HG03095 (cell line): ENCODE data around the gene SETD4.
A peak's percentile ranks its signal among the peaks of the same experiment; 100 is the strongest.

Source experiments
- ATAC-seq: cut with Tn5 transposase; IDR thresholded peaks from one replicate; pipeline ENCODE4 v1.9.1; 2021; ENCODE audit warnings: moderate library complexity; ENCODE audit not compliant: unreplicated experiment

Gene SETD4

GRCh38 chr21:36048357-36048756, 12.0 kb downstream of the SETD4 start:
- no peak for ATAC-seq

- no peak for ATAC-seq
Observed at GRCh38 chr21:36047139-36047538, 13.2 kb downstream of the SETD4 start.

- no peak for ATAC-seq
Observed at GRCh38 chr21:36045993-36046392, 14.3 kb downstream of the SETD4 start.

GRCh38 chr21:36044056-36044455, 16.3 kb downstream of the SETD4 start:
- no peak for ATAC-seq

- ATAC-seq, result no peak
Observed at GRCh38 chr21:36041910-36042309, 18.4 kb downstream of the SETD4 start.

GRCh38 chr21:36040389-36040788, 19.9 kb downstream of the SETD4 start:
- ATAC-seq, result no peak

GRCh38 chr21:36039861-36040260, 20.5 kb downstream of the SETD4 start:
- ATAC-seq, result no peak

- no peak for ATAC-seq
Observed at GRCh38 chr21:36038701-36039497, 21.4 kb downstream of the SETD4 start.

- no peak for ATAC-seq
Observed at GRCh38 chr21:36035381-36035791, 24.9 kb downstream of the SETD4 start.

GRCh38 chr21:36034211-36034913, 26.0 kb downstream of the SETD4 start:
- no peak for ATAC-seq

GRCh38 chr21:36032647-36033406, 27.5 kb downstream of the SETD4 start:
- no peak for ATAC-seq

- ATAC-seq, result no peak
Observed at GRCh38 chr21:36030581-36031189, 29.6 kb downstream of the SETD4 start.

GRCh38 chr21:36029309-36029708, 31.0 kb downstream of the SETD4 start:
- ATAC-seq, result no peak

- peak; percentile 60 for ATAC-seq
Observed at GRCh38 chr21:36028127-36029069, 31.9 kb downstream of the SETD4 start.

GRCh38 chr21:36027347-36027746, 33.0 kb downstream of the SETD4 start:
- ATAC-seq, result no peak

- ATAC-seq, result no peak
Observed at GRCh38 chr21:36024782-36025181, 35.5 kb downstream of the SETD4 start.

- ATAC-seq, result no peak
Observed at GRCh38 chr21:36023092-36023480, 37.2 kb downstream of the SETD4 start.

- ATAC-seq, result no peak
Observed at GRCh38 chr21:36022427-36023091, 37.8 kb downstream of the SETD4 start.

- peak; percentile 79 for ATAC-seq
Observed at GRCh38 chr21:36021251-36021837, 39.0 kb downstream of the SETD4 start.
